ENCODE data around the gene SH3RF1.

- no peak for TF ChIP-seq CTCF (IDR thresholded peaks at IDR 0.05; ENCODE audit: low read depth, low read length)
- no peak for TF ChIP-seq EZH2phosphoT487 (IDR thresholded peaks at IDR 0.05; ENCODE audit: low read depth)
These were observed 154.4 kb downstream of the SH3RF1 start for GRCh38 chr4:169116270-169116901.
